Measurements from ENCODE around the gene INHBE.
A peak's percentile ranks its signal among the peaks of the same experiment; 100 is the strongest.

INHBE gene

DNA sequence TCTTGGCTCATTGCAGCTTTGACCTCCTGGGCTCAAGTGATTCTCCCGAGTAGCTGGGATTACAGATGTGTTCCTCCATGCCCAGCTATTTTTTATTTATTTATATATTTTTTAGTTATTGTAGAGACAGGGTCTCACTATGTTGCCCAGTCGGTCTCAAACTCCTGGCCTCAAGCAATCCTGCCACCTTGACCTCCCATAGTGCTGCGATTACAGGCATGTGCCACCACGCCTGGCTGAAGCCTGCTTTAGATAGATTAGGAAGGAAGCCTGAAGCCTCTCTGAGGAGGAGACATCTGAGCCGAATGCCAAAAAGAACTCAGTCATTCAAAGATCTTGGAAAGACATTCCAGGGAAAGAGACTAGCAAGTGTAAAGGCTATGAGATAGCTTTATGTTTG is 10.4 kb upstream of the INHBE start:
- no peak for TF ChIP-seq POLR2A (IDR thresholded peaks at IDR 0.05; ENCODE audit: low read depth, low read length)
- no peak for TF ChIP-seq TAF1 (IDR thresholded peaks at IDR 0.05; ENCODE audit: borderline replicate concordance, low read depth, low read length)
- TF ChIP-seq POLR2AphosphoS5 (IDR thresholded peaks at IDR 0.05; ENCODE audit: low read depth, low read length) = no peak
- no peak for FAIRE-seq

DNA sequence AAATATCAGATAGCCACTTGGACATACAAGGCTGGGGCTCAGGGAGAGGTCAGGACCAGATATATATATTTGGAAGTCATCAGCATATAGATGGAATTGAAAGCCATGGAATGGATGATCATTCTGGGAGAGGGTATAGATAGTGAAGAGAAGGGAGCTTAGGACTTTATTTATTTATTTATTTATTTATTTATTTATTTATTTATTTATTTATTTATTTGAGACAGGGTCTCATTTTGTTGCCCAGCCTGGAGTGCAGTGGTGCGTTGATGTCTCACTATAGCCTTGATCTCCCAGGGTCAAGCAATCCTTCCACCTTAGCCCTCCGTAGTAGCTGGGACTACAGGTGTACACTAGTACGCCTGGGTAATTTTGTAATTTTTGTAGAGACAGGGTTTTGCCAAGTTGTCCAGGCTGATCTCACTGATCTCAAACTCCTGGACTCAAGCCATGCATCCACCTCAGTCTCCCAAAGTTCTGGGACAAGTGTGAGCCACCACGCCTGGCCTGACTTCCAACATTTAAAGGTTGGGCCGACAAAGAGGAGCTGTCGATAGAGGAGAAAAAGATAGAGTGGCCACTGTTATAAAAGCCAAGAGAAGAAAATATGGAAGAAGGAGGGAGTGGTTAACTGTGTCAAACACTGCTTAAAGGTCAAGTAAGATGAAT is 8.7 kb upstream of the INHBE start:
- FAIRE-seq = no peak
- DNase-seq (ENCODE audit: insufficient read length) = no peak
- TF ChIP-seq POLR2AphosphoS5 (IDR thresholded peaks at IDR 0.05; ENCODE audit: low read depth, low read length) (no peak), POLR2A (IDR thresholded peaks at IDR 0.05; ENCODE audit: low read depth, low read length) (no peak), TAF1 (IDR thresholded peaks at IDR 0.05; ENCODE audit: borderline replicate concordance, low read depth, low read length) (no peak)

More for the DNA sequence above, 10.4 kb upstream of the INHBE start:
- no peak for DNase-seq (ENCODE audit: insufficient read length)

DNA sequence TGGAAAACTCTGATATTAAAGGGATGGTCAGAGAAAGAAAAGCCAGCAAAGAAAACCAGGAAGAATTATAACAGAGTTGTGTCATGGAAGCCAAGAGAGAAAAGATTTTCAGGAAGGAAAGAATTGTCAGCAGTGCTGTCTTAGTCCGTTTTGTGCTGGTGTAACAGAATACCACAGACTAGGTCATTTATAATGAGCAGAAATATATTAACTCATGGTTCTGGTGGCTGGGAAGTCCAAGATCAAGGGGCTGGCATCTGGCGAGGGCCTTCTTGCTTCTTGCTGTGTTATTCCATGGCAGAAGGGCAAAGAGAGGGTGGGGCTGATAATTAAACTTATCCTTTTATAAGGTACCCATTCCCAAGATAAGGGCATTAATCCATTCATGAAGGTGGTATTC is 6.4 kb upstream of the INHBE start:
- DNase-seq (ENCODE audit: insufficient read length) = no peak
- TF ChIP-seq TAF1 (IDR thresholded peaks at IDR 0.05; ENCODE audit: borderline replicate concordance, low read depth, low read length) (no peak), POLR2A (IDR thresholded peaks at IDR 0.05; ENCODE audit: low read depth, low read length) (no peak), POLR2AphosphoS5 (IDR thresholded peaks at IDR 0.05; ENCODE audit: low read depth, low read length) (no peak)
- no peak for FAIRE-seq

DNA sequence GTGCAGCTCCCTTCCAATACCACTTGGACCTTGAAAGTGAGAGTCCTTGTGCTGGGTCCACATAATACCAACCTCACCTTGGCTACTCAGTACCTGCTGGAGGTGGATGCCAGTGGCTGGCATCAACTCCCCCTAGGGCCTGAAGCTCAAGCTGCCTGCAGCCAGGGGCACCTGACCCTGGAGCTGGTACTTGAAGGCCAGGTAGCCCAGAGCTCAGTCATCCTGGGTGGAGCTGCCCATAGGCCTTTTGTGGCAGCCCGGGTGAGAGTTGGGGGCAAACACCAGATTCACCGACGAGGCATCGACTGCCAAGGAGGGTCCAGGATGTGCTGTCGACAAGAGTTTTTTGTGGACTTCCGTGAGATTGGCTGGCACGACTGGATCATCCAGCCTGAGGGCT is 5.7 kb upstream of the INHBE start:
- DNase-seq (ENCODE audit: insufficient read length) = no peak
- TF ChIP-seq POLR2A (IDR thresholded peaks at IDR 0.05; ENCODE audit: low read depth, low read length) (no peak), TAF1 (IDR thresholded peaks at IDR 0.05; ENCODE audit: borderline replicate concordance, low read depth, low read length) (no peak), POLR2AphosphoS5 (IDR thresholded peaks at IDR 0.05; ENCODE audit: low read depth, low read length) (no peak)
- FAIRE-seq = no peak

DNA sequence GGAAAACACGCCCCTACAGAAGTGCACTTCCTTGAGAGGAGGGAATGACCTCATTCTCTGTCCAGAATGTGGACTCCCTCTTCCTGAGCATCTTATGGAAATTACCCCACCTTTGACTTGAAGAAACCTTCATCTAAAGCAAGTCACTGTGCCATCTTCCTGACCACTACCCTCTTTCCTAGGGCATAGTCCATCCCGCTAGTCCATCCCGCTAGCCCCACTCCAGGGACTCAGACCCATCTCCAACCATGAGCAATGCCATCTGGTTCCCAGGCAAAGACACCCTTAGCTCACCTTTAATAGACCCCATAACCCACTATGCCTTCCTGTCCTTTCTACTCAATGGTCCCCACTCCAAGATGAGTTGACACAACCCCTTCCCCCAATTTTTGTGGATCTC is 5.0 kb upstream of the INHBE start:
- FAIRE-seq (no peak), DNase-seq (ENCODE audit: insufficient read length) (no peak)
- no peak for TF ChIP-seq POLR2AphosphoS5 (IDR thresholded peaks at IDR 0.05; ENCODE audit: low read depth, low read length)
- no peak for TF ChIP-seq POLR2A (IDR thresholded peaks at IDR 0.05; ENCODE audit: low read depth, low read length)
- no peak for TF ChIP-seq TAF1 (IDR thresholded peaks at IDR 0.05; ENCODE audit: borderline replicate concordance, low read depth, low read length)

DNA sequence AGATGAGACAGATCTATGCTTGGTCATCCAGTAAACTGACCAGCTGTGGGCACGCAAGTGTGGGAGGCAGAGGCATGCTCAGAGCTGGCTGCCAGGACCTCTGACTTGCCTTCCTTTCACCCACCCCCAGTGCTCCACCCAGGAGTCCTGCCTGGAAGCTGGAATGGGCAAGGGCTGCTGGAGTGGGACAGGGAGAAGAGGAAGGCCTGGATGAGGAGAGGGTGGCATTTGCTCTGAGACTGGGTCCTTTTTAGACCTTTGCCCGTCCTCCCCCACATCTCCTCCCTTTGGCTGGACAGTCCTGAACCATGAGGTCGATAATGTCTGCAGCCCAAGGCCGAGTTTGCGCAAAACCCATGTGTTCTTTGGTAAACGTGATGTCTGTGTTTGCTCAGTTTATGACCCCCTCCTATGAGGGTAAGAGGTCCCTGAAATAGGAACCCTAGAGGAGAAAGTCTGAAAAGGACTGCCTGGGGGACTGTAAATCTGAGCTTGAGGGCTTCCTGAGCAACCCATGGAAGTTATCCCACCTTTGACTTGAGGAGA is 3.8 kb upstream of the INHBE start:
- no peak for TF ChIP-seq POLR2A (IDR thresholded peaks at IDR 0.05; ENCODE audit: low read depth, low read length)
- TF ChIP-seq TAF1 (IDR thresholded peaks at IDR 0.05; ENCODE audit: borderline replicate concordance, low read depth, low read length) = no peak
- no peak for TF ChIP-seq POLR2AphosphoS5 (IDR thresholded peaks at IDR 0.05; ENCODE audit: low read depth, low read length)
- FAIRE-seq = no peak
- no peak for DNase-seq (ENCODE audit: insufficient read length)

DNA sequence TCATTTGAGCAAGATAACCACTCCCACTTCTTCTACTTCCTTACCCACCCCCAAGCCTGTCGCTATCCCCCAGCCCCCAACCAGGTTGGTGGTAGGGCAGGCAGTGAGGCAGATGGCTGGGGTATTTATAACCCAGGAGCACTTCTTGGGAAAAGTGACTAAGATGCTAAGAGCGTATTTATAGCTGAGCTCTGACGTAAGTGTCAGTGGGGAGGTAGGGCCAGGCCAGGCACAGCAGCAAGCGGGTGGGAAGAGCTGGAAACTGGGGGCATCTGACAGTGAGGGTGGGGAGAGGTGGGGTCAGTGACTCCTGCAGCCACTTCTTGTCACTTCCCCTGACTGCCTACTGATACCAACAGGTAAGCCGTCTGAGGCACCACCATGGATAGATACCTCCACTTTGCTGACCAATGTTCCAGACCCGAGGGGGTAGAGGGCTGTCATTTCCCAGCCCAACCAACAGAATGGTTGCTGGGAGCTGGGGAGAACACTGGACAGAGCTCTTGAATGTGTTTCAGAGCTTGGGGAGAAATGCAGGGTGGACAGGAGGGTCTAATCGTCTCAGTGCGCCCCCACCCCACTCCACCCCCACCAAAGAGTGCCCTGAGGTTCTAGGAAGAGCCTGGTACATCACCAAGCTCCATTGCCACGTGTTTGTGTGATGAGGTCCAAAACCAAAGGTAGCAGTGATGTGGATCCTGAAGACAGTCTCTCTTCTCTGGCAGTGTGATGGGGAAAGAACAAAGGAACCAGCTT is 2.7 kb upstream of the INHBE start:
- TF ChIP-seq POLR2A (IDR thresholded peaks at IDR 0.05; ENCODE audit: low read depth, low read length) (no peak), TAF1 (IDR thresholded peaks at IDR 0.05; ENCODE audit: borderline replicate concordance, low read depth, low read length) (no peak), POLR2AphosphoS5 (IDR thresholded peaks at IDR 0.05; ENCODE audit: low read depth, low read length) (no peak)
- no peak for FAIRE-seq
- DNase-seq (ENCODE audit: insufficient read length) = no peak

DNA sequence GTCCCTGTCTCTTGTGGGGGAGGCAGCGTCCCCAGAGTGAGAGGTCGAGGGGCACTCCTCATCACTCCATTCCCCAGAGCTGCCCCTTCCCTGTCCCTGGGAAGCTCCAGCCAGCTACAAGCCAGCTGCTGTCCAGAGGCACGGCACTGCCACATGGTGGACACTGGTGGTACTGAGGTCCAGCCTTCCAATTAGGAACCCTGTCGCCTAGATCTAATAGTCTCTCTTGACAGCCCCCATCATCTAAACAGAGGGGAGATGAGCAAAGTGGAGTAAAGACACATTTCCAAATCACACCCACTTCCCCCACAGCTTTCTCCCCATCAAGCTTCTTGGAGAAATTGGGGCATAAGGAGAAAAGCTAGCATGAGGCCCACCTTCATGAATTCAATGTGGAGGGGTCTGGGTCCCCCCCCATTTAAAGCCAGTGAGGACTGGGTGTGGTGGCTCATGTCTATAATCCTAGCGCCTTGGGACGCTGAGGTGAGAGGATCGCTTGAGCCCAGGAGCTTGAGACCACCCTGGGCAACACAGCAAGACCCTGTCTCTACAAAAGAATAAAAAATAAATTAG is 2.1 kb upstream of the INHBE start:
- peak; percentile 44 for FAIRE-seq
- TF ChIP-seq POLR2A (IDR thresholded peaks at IDR 0.05; ENCODE audit: low read depth, low read length) (no peak), TAF1 (IDR thresholded peaks at IDR 0.05; ENCODE audit: borderline replicate concordance, low read depth, low read length) (no peak), POLR2AphosphoS5 (IDR thresholded peaks at IDR 0.05; ENCODE audit: low read depth, low read length) (no peak)
- DNase-seq (ENCODE audit: insufficient read length) = no peak

DNA sequence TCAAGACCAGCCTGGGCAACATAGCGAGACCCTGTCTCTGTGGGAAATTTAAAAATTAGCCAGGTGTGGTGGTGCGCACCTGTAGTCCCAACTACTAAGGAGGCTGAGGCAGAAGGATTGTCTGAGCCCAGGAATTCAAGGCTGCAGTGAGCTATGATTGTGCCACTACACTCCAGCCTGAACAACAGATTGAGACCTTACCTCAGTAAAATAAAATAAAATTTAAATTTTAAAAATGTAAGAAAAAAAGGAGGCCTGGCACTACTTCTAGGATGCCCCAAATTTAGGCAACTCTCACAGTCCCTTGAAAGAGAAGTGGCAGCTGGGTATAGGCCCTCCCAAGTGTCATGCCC is 918 bp upstream of the INHBE start:
- no peak for TF ChIP-seq TAF1 (IDR thresholded peaks at IDR 0.05; ENCODE audit: borderline replicate concordance, low read depth, low read length)
- TF ChIP-seq POLR2AphosphoS5 (IDR thresholded peaks at IDR 0.05; ENCODE audit: low read depth, low read length) = no peak
- no peak for TF ChIP-seq POLR2A (IDR thresholded peaks at IDR 0.05; ENCODE audit: low read depth, low read length)
- no peak for DNase-seq (ENCODE audit: insufficient read length)
- FAIRE-seq = no peak

DNA sequence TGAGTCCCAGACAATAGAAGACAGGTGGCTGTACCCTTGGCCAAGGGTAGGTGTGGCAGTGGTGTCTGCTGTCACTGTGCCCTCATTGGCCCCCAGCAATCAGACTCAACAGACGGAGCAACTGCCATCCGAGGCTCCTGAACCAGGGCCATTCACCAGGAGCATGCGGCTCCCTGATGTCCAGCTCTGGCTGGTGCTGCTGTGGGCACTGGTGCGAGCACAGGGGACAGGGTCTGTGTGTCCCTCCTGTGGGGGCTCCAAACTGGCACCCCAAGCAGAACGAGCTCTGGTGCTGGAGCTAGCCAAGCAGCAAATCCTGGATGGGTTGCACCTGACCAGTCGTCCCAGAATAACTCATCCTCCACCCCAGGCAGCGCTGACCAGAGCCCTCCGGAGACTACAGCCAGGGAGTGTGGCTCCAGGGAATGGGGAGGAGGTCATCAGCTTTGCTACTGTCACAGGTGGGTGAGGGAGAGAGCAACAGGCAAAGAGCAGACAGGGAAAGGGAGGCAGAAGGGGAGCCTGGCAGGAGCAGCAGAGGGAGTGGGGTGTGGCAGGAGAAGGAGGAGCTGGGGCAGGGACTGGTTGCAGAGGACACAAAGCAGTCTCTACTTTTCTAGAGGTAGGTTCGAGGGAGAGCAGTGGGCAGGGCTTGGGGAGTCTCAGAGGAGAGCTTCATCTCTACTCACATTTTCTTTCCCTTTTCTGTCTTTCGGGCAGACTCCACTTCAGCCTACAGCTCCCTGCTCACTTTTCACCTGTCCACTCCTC is 452 bp downstream of the INHBE start:
- no peak for FAIRE-seq

DNA sequence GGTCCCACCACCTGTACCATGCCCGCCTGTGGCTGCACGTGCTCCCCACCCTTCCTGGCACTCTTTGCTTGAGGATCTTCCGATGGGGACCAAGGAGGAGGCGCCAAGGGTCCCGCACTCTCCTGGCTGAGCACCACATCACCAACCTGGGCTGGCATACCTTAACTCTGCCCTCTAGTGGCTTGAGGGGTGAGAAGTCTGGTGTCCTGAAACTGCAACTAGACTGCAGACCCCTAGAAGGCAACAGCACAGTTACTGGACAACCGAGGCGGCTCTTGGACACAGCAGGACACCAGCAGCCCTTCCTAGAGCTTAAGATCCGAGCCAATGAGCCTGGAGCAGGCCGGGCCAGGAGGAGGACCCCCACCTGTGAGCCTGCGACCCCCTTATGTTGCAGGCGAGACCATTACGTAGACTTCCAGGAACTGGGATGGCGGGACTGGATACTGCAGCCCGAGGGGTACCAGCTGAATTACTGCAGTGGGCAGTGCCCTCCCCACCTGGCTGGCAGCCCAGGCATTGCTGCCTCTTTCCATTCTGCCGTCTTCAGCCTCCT is 1.1 kb downstream of the INHBE start:
- DNase-seq (ENCODE audit: insufficient read length) = no peak
- TF ChIP-seq TAF1 (IDR thresholded peaks at IDR 0.05; ENCODE audit: borderline replicate concordance, low read depth, low read length) = no peak
- FAIRE-seq = peak; percentile 92

More for the DNA sequence above, 452 bp downstream of the INHBE start:
- no peak for DNase-seq (ENCODE audit: insufficient read length)
- no peak for TF ChIP-seq TAF1 (IDR thresholded peaks at IDR 0.05; ENCODE audit: borderline replicate concordance, low read depth, low read length)
- TF ChIP-seq POLR2AphosphoS5 (IDR thresholded peaks at IDR 0.05; ENCODE audit: low read depth, low read length) = no peak
